Measurements from ENCODE around the gene MYLK.

The MYLK gene

GRCh38 chr3:123650101-123650500 lies 234.0 kb downstream of the MYLK start:
- no peak overlapping the region for H3K4me3 ChIP-seq (ENCODE audit: low read length)
- no peak for DNase-seq (ENCODE audit: low read depth, low spot score)

GRCh38 chr3:123648696-123649405 lies 235.3 kb downstream of the MYLK start:
- DNase-seq (ENCODE audit: low read depth, low spot score), result no peak
- no peak overlapping the region for H3K4me3 ChIP-seq (ENCODE audit: low read length)

GRCh38 chr3:123644358-123644757 lies 239.8 kb downstream of the MYLK start:
- no peak overlapping the region for H3K4me3 ChIP-seq (ENCODE audit: low read length)
- no peak for DNase-seq (ENCODE audit: low read depth, low spot score)

GRCh38 chr3:123642957-123643330 lies 241.2 kb downstream of the MYLK start:
- no peak overlapping the region for H3K4me3 ChIP-seq (ENCODE audit: low read length)
- DNase-seq (ENCODE audit: low read depth, low spot score), result no peak

- DNase-seq (ENCODE audit: low read depth, low spot score), result peak; percentile 65
- H3K4me3 ChIP-seq (ENCODE audit: low read length), result no peak overlapping the region
Observed at GRCh38 chr3:123642182-123642956, 241.8 kb downstream of the MYLK start.

GRCh38 chr3:123641505-123641904 lies 242.6 kb downstream of the MYLK start:
- DNase-seq (ENCODE audit: low read depth, low spot score), result no peak
- H3K4me3 ChIP-seq (ENCODE audit: low read length), result no peak overlapping the region

GRCh38 chr3:123640740-123641462 lies 243.2 kb downstream of the MYLK start:
- H3K4me3 ChIP-seq (ENCODE audit: low read length), result no peak overlapping the region
- DNase-seq (ENCODE audit: low read depth, low spot score), result no peak

GRCh38 chr3:123640311-123640710 lies 243.8 kb downstream of the MYLK start:
- H3K4me3 ChIP-seq (ENCODE audit: low read length), result no peak overlapping the region

GRCh38 chr3:123638936-123639689 lies 245.0 kb downstream of the MYLK start:
- no peak for DNase-seq (ENCODE audit: low read depth, low spot score)
- H3K4me3 ChIP-seq (ENCODE audit: low read length), result no peak overlapping the region

More at GRCh38 chr3:123640311-123640710, 243.8 kb downstream of the MYLK start:
- DNase-seq (ENCODE audit: low read depth, low spot score), result no peak

- DNase-seq (ENCODE audit: low read depth, low spot score), result no peak
Observed at GRCh38 chr3:123637841-123638240, 246.3 kb downstream of the MYLK start.

GRCh38 chr3:123637131-123637530 lies 247.0 kb downstream of the MYLK start:
- no peak overlapping the region for H3K4me3 ChIP-seq (ENCODE audit: low read length)
- DNase-seq (ENCODE audit: low read depth, low spot score), result no peak

More at GRCh38 chr3:123637841-123638240, 246.3 kb downstream of the MYLK start:
- no peak overlapping the region for H3K4me3 ChIP-seq (ENCODE audit: low read length)

- no peak for DNase-seq (ENCODE audit: low read depth, low spot score)
- H3K4me3 ChIP-seq (ENCODE audit: low read length), result no peak overlapping the region
Observed at GRCh38 chr3:123636431-123636841, 247.7 kb downstream of the MYLK start.

- no peak overlapping the region for H3K4me3 ChIP-seq (ENCODE audit: low read length)
- no peak for DNase-seq (ENCODE audit: low read depth, low spot score)
Observed at GRCh38 chr3:123635717-123636116, 248.4 kb downstream of the MYLK start.

- DNase-seq (ENCODE audit: low read depth, low spot score), result no peak
- no peak overlapping the region for H3K4me3 ChIP-seq (ENCODE audit: low read length)
Observed at GRCh38 chr3:123635217-123635616, 248.9 kb downstream of the MYLK start.

GRCh38 chr3:123634149-123635051 lies 249.7 kb downstream of the MYLK start:
- no peak overlapping the region for H3K4me3 ChIP-seq (ENCODE audit: low read length)
- no peak for DNase-seq (ENCODE audit: low read depth, low spot score)

- DNase-seq (ENCODE audit: low read depth, low spot score), result no peak
Observed at GRCh38 chr3:123633530-123633929, 250.6 kb downstream of the MYLK start.

GRCh38 chr3:123632161-123632655 lies 251.9 kb downstream of the MYLK start:
- H3K4me3 ChIP-seq (ENCODE audit: low read length), result no peak overlapping the region
- DNase-seq (ENCODE audit: low read depth, low spot score), result no peak

More at GRCh38 chr3:123633530-123633929, 250.6 kb downstream of the MYLK start:
- H3K4me3 ChIP-seq (ENCODE audit: low read length), result no peak overlapping the region

- DNase-seq (ENCODE audit: low read depth, low spot score), result no peak
- H3K4me3 ChIP-seq (ENCODE audit: low read length), result no peak overlapping the region
Observed at GRCh38 chr3:123629747-123630047, 254.4 kb downstream of the MYLK start.
